Lung microvascular endothelial cell (primary cell): Measurements from ENCODE around the gene CACTIN. TPM values are rescaled to one million over a fixed set of nuclear protein-coding genes. Genes with fewer than 3 reads are reported as not detected.
A peak's percentile ranks its signal among the peaks of the same experiment; 100 is the strongest.

Experiments
- DNase-seq, 2 donors: peaks; one replicate each; pipeline versions ENCODE4 v3.0.0 to v3.0.0-alpha.2; 2010; ENCODE audit warnings: low read depth in 2 of 2
- total RNA-seq: library from RNA; depleted of rRNA; stranded (reverse); fragments of >200 nt; gene quantifications from 2 replicates; pipeline ENCODE4 v1.2.1, GENCODE V29; 2014

CACTIN gene
- total RNA-seq, 1 donor from 2014 or later, result 21.6 TPM

- DNase-seq, result no peak
These were observed 15.6 kb downstream of the CACTIN start for GRCh38 chr19:3610745-3611717.

GRCh38 chr19:3609779-3610719, 16.5 kb downstream of the CACTIN start:
- no peak for DNase-seq

GRCh38 chr19:3608750-3609322, 17.8 kb downstream of the CACTIN start:
- peak; percentile 54 to 55 for DNase-seq

- DNase-seq, result no peak
These were observed 18.4 kb downstream of the CACTIN start for GRCh38 chr19:3608079-3608641.

GRCh38 chr19:3607303-3608078, 19.1 kb downstream of the CACTIN start:
- DNase-seq, result peak; percentile 40 to 42

- DNase-seq, result peak; percentile 51 to 63
These were observed 19.8 kb downstream of the CACTIN start, which contains the start of gene TBXA2R for GRCh38 chr19:3606690-3607289. Gene TBXA2R (minus strand): TSS chr19:3606875. CDS start chr19:3600634, 6,241 bp downstream.

GRCh38 chr19:3606174-3606689, 20.4 kb downstream of the CACTIN start:
- DNase-seq, result peak in 1 of 2 donors; percentile 28

GRCh38 chr19:3605770-3606169, 20.8 kb downstream of the CACTIN start:
- DNase-seq, result no peak

GRCh38 chr19:3605361-3605760, 21.2 kb downstream of the CACTIN start:
- no peak for DNase-seq

GRCh38 chr19:3604987-3605343, 21.6 kb downstream of the CACTIN start:
- DNase-seq, result no peak

GRCh38 chr19:3604227-3604986, 22.2 kb downstream of the CACTIN start:
- no peak for DNase-seq

- no peak for DNase-seq
These were observed 23.3 kb downstream of the CACTIN start for GRCh38 chr19:3603121-3603811.

GRCh38 chr19:3601021-3601420, 25.6 kb downstream of the CACTIN start:
- DNase-seq, result no peak

- no peak for DNase-seq
These were observed 26.8 kb downstream of the CACTIN start for GRCh38 chr19:3599776-3600187.

GRCh38 chr19:3595521-3596061, 31.0 kb downstream of the CACTIN start:
- no peak for DNase-seq

GRCh38 chr19:3593156-3593555, 33.4 kb downstream of the CACTIN start:
- DNase-seq, result no peak

GRCh38 chr19:3591876-3592613, 34.5 kb downstream of the CACTIN start:
- DNase-seq, result no peak
